Measurements from ENCODE around the gene HECW1.

- TF ChIP-seq CTCF (IDR thresholded peaks at IDR 0.05): no peak
- TF ChIP-seq EZH2 (IDR thresholded peaks at IDR 0.05): no peak
- TF ChIP-seq EZH2phosphoT487 (IDR thresholded peaks at IDR 0.05): no peak
Measured at GRCh38 chr7:43509906-43510305, 397.5 kb downstream of the HECW1 start.

All from neural progenitor cell (in vitro differentiated cells).